Activated T-helper 2 cell treated with anti-CD3 and anti-CD28 coated beads, Interferon-gamma antibody, Interleukin-2, Interleukin-4, amounts not matched to agents 10 μg/mL and 5 μg/mL and 100 μg/mL, durations not matched to agents 14 hours and 24 hours and 36 hours (primary cell): ENCODE data around the gene SURF2. TPM values are rescaled to one million over a fixed set of nuclear protein-coding genes. Genes with fewer than 3 reads are reported as not detected.
"Not testable (repeated sequence)": the region's sequence is repeated elsewhere in the genome, so short reads cannot be mapped to it uniquely, and the experiment has no call there.

Experiments used
- DNase-seq: peaks from one replicate; pipeline ENCODE4 v3.0.0; 2021; ENCODE audit warnings: low spot score
- H3K27ac Mint-ChIP-seq: one replicate; pipeline ENCODE4 v1.8.0; 2021; ENCODE audit warnings: mixed read lengths
- H3K27me3 Mint-ChIP-seq: one replicate; pipeline ENCODE4 v1.8.0; 2021; ENCODE audit warnings: low read depth, mixed read lengths
- H3K36me3 Mint-ChIP-seq: one replicate; pipeline ENCODE4 v1.8.0; 2021; ENCODE audit warnings: low read depth, mixed read lengths
- H3K4me1 Mint-ChIP-seq: one replicate; pipeline ENCODE4 v1.8.0; 2021; ENCODE audit warnings: low read depth, mixed read lengths
- H3K4me3 Mint-ChIP-seq: one replicate; pipeline ENCODE4 v1.8.0; 2021; ENCODE audit warnings: low read depth, mild to moderate bottlenecking, moderate library complexity, mixed read lengths
- H3K9me3 Mint-ChIP-seq: one replicate; pipeline ENCODE4 v1.8.0; 2021; ENCODE audit warnings: mixed read lengths
- intact Hi-C: fragments of 100-400 bp; cut with micrococcal nuclease; formaldehyde crosslinking; loops from one replicate; pipeline ENCODE4 v1.15.1; 2023
- total RNA-seq: library from RNA; stranded (reverse); gene quantifications from 2 replicates; pipeline ENCODE4 v1.2.3, GENCODE V29; 2022

SURF2 gene
- total RNA-seq, 1 donor from 2014 or later, result 16.9 TPM

DNA sequence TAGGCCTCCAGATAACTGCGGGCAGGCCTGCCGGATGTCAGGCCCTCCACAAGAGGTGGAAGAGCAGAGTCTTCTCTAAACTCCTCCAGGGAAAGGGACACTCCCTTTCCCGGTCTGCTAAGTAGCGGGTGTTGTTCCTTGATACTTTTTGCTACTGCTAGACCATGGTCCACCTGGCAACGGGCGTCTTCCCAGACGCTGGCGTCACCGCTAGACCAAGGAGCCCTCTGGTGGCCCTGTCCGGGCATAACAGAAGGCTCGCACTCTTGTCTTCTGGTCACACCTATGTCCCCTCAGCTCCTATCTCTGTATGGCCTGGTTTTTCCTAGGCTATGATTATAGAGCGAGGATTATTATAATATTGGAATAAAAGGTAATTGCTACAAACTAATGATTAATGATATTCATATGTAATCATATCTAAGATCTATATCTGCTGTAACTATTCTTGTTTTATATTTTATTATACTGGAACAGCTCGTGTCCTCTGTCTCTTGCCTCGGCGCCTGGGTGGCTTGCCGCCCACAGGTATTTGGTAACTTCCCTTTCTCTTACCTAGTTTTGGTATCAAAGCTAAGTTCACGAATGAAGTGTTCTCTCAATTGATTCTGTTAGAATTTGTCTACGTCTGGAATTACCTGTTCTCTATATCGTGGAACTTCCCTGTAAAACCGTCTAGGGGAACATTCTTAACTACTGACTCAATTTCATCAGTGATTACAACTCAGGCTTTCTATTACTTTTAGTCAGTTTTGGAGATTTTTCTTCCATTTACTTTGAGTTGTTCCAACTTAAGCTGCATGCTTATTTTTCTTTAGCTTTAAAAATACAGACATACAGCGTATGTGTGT is 26.8 kb upstream of the SURF2 start:
- H3K4me1 Mint-ChIP-seq, H3K9me3 Mint-ChIP-seq, DNase-seq, H3K27me3 Mint-ChIP-seq, H3K4me3 Mint-ChIP-seq, H3K27ac Mint-ChIP-seq: not testable (repeated sequence)
- peaks cover 59% of the 10 kb centered on the region for H3K36me3 Mint-ChIP-seq
- intact Hi-C loops, result loop anchor here (10.0 kb wide), 1 partner anchor 145 kb away; no protein-coding TSS in a partner anchor

DNA sequence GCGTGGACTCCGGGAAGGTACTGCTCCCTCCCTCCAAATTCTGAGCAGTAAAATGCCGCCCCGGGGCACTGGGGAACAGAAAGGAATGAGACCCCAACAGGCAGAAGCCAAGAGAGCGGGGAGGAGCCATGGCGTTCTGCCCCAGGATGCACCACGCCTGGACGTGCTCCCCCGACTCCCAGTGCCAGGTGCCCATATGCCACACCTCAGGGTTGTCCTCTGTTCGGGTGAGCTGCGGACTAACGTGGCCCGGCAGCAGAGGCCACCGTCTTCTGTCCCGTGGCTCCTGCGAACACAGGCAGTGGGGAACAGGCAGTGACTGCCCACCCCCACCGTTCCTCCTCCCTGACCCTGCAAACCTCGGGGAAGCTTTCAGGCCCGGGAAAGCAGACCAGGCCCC is 25.1 kb upstream of the SURF2 start:
- Mint-ChIP-seq H3K36me3 (peaks cover 72% of the 10 kb centered on the region), H3K9me3 (no peaks in the 10 kb centered on the region), H3K4me1 (peaks cover 12% of the 10 kb centered on the region), H3K27ac (no peak overlapping the region), H3K27me3 (no peaks in the 10 kb centered on the region), H3K4me3 (no peak overlapping the region)
- no peak for DNase-seq
- intact Hi-C loops, result loop anchor here (10.0 kb wide), 1 partner anchor 146 kb away; no protein-coding TSS in a partner anchor

DNA sequence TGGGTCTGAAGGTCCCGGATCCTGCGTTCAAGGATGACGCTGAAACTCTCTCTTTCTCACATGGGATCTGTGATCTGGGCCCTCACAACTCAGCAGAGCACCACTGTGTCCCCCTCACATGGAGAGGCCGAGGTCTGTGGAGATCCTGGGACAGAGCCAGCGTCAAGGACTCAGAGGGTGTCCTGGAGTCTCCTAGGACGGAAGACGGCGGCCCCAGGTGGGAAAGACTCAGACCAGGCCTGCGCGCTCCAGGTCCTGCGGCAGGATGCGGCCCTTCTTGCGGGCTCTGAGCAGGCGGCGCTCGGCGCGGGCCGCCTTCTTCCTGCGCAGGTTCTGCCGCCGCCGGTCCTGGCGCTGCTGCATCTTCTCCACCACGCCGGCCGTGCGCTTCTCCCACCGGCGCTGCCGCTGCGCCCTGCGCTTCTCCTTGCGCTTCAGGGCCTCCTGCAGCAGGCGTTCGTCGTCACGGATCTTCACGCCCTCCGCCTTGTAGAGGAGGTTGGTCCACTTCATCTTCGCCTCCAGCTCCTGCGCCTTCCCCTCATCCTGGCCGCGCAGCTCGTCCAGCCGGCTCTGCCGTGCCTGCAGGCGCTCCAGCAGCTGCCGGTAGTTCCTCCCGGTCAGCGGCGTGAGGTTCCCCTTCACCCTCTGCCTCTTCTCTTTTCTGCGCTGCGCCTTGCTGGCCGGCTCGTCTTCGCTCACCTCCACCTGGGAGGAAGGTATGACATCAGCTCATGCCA is 24.5 kb upstream of the SURF2 start:
- no peaks in the 10 kb centered on the region for H3K27me3 Mint-ChIP-seq
- no peaks in the 10 kb centered on the region for H3K9me3 Mint-ChIP-seq
- no peak for DNase-seq
- H3K36me3 Mint-ChIP-seq, result peaks cover 76% of the 10 kb centered on the region
- H3K4me1 Mint-ChIP-seq, result peaks cover 12% of the 10 kb centered on the region
- H3K4me3 Mint-ChIP-seq, result no peak overlapping the region
- no peak overlapping the region for H3K27ac Mint-ChIP-seq
- intact Hi-C loops, result loop anchor here (10.0 kb wide), 1 partner anchor 147 kb away; no protein-coding TSS in a partner anchor

DNA sequence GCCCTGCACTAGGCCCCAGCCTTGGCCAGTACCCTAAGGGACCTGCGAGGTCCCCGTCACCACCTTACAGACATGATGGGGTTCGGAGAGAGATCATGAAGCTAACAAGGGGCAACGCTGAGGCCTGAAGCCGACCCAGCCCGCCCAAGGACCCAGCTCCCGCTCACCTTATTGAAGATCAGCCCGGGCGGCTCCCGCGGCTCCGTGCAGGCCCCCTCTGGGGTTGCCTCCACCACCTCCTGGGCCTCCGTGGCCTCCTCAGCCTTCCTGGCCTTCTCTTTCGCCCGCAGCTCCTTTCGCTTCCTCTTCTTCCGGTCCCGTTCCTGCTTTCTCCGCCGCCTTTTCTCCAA is 24.0 kb upstream of the SURF2 start:
- no peaks in the 10 kb centered on the region for H3K27me3 Mint-ChIP-seq
- H3K27ac Mint-ChIP-seq, result no peak overlapping the region
- no peaks in the 10 kb centered on the region for H3K9me3 Mint-ChIP-seq
- H3K36me3 Mint-ChIP-seq, result peaks cover 76% of the 10 kb centered on the region
- peaks cover 12% of the 10 kb centered on the region for H3K4me1 Mint-ChIP-seq
- DNase-seq, result no peak
- intact Hi-C loops, result loop anchor here (10.0 kb wide), 1 partner anchor 148 kb away; no protein-coding TSS in a partner anchor
- H3K4me3 Mint-ChIP-seq, result no peak overlapping the region

DNA sequence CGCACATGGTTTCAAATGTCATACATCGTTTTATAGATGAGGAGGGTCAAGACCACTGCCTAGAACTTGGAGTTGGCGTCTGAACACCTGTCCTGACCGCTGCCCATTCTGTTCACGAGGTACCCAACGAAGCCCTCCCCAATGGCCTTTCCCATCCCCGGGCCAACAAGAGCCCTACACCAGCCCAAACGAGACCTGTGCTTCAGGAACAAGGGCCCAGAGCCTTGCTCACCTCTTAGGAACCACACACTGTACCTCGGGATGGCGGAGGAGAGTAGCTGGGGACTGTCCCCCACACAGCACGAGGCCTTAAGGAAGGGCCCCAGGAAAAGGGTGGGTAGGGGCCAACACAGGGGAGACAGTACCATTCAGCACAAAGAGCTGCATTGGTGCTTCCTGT is 23.3 kb upstream of the SURF2 start:
- no peaks in the 10 kb centered on the region for H3K27me3 Mint-ChIP-seq
- no peak for DNase-seq
- peaks cover 77% of the 10 kb centered on the region for H3K36me3 Mint-ChIP-seq
- no peak overlapping the region for H3K27ac Mint-ChIP-seq
- peaks cover 12% of the 10 kb centered on the region for H3K4me1 Mint-ChIP-seq
- peak overlapping the region; percentile 21 for H3K4me3 Mint-ChIP-seq
- H3K9me3 Mint-ChIP-seq, result no peaks in the 10 kb centered on the region
- intact Hi-C loops, result loop anchor here (10.0 kb wide), 1 partner anchor 148 kb away; no protein-coding TSS in a partner anchor

DNA sequence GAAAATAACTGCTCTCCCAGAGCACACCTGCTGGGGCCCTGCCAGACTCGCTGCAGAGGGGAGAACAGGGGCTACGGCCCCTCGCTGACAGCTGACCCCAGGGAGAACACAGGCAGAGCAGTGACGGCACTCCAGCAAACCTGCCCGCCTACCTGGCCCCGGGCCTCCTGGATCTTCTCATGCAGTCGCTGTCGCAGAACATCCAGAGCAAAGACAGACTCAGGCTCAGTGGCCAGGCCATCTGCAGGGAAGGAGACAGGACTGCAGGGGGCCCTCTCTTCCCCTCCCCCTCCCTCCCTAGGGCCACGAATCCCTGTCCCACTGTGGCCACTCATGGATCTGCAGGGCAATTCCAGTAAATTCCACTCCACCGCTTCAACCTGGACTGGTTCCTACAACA is 22.8 kb upstream of the SURF2 start:
- H3K27ac Mint-ChIP-seq, result no peak overlapping the region
- no peaks in the 10 kb centered on the region for H3K27me3 Mint-ChIP-seq
- peak overlapping the region; percentile 21 for H3K4me3 Mint-ChIP-seq
- peaks cover 12% of the 10 kb centered on the region for H3K4me1 Mint-ChIP-seq
- no peaks in the 10 kb centered on the region for H3K9me3 Mint-ChIP-seq
- intact Hi-C loops, result loop anchor here (10.0 kb wide), 1 partner anchor 149 kb away; no protein-coding TSS in a partner anchor
- peaks cover 72% of the 10 kb centered on the region for H3K36me3 Mint-ChIP-seq
- DNase-seq, result no peak

DNA sequence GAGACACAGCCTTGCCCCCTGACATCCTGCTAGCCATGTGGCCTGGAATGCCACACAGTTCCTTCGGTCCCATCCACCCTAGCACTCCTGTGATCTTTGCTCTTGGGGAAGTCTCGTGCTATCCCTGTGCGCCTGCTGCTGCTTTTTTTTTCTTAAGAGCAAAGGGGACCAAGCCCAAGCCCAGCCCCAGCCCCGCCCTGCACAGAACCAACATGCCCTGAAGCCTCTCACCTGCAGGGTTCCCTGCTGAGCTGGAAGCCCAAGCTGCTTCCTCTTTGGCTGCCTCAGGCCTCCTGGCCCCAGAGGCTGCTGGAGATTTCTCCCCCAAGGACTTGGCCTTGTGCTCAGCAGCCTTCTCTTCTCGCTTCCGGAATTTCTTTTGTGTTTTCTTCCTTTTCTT is 22.2 kb upstream of the SURF2 start:
- Mint-ChIP-seq H3K4me3 (peak overlapping the region; percentile 94), H3K9me3 (no peaks in the 10 kb centered on the region), H3K27ac (no peak overlapping the region), H3K36me3 (peaks cover 72% of the 10 kb centered on the region), H3K27me3 (no peaks in the 10 kb centered on the region), H3K4me1 (peaks cover 12% of the 10 kb centered on the region)
- intact Hi-C loops, result loop anchor here (10.0 kb wide), 1 partner anchor 149 kb away; no protein-coding TSS in a partner anchor
- no peak for DNase-seq

DNA sequence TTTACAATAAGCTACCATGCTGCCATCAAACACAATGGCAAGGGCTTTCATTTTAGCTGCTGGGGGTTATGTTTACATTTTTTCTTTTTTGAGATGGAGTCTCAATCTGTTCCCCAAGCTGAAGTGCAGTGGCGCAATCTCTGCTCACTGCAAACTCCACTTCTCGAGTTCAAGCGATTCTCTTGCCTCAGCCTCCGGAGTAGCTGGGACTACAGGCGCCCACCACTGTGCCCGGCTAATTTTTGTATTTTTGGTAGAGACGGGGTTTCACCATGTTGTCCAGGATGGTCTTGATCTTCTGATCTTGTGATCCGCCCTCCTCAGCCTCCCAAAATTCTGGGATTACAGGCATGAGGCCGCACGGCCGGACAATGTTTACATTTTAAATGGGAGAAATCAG is 21.5 kb upstream of the SURF2 start:
- H3K27me3 Mint-ChIP-seq, DNase-seq, H3K9me3 Mint-ChIP-seq: not testable (repeated sequence)
- intact Hi-C loops, result loop anchor here (10.0 kb wide), 1 partner anchor 150 kb away; no protein-coding TSS in a partner anchor
- peaks cover 12% of the 10 kb centered on the region for H3K4me1 Mint-ChIP-seq
- H3K27ac Mint-ChIP-seq, result peak overlapping the region; percentile 62
- peak overlapping the region; percentile 94 for H3K4me3 Mint-ChIP-seq
- peaks cover 75% of the 10 kb centered on the region for H3K36me3 Mint-ChIP-seq

DNA sequence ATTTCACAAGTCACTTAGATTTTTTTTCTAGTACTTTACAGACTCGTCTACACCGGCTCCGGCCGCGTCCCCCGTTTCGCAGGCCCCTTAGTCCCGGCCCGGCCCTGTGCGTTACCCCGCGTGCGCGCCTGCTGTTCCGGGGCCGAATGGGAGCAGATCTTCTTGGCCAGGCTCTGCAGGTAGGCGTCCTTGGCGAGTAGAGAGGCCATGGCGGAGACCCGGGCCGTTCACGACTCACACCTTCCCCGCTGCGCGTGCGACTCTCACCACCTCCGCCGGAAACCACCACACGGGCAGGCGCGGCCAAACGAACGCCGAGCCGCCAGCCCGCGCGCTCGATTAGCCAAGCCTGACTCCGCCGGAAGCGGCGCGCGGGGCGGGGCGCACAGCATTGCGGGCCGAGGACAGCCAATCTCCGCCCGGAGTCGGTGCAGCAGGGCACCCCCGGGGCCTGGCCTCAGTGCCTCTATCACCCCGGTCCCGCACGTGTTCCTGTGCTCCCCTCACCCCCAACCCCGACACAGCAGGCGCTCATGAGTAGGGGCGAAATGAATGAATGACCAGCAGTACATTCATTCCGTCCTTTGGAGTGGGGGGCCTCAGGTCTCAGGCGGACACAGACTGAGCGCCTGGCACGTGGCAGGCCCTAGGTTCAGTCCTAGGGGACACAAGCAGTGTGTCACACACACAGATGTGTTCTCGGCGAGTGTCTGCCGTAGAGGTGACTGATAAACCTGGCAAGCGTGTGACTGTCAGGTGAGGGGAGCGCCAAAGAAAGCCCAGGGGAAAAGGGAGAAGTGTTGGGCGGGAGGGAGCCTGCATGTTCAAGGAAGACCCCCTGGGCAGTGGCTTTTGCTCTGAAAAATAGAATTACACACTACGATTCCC is 20.2 kb upstream of the SURF2 start, which contains the start of gene SURF6:
TSS of gene SURF6 (minus strand) at position 265 of the 888 bp plus-strand sequence. CDS start at position 209, 56 bp downstream.
- Mint-ChIP-seq H3K27ac (peak within 1 kb of the TSS; percentile 89), H3K4me1 (peaks cover 17% of the 10 kb centered on the region), H3K4me3 (peak within 1 kb of the TSS; percentile 94)

DNA sequence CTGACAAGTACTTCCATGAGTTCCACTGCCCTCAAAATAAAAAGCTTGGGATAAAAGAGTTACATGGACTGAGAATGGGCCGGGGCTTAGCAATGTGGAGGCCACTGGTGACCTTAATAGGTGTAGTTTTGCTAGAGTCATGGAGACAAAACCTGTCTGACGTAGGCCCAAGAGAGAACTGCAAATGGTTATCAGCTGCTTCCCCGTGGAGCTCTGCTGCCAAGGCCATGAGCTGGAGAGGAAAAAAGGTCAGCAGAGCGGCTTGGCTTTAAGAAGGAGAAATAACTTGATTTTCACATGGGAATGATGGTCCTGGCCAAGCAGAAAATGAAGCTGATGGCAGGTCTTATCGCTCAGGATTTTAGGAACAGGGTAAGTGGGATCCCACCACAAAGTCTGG is 16.7 kb upstream of the SURF2 start:
- no peak overlapping the region for H3K27ac Mint-ChIP-seq
- DNase-seq, result no peak
- H3K27me3 Mint-ChIP-seq, result no peaks in the 10 kb centered on the region
- no peak overlapping the region for H3K4me3 Mint-ChIP-seq
- no peaks in the 10 kb centered on the region for H3K9me3 Mint-ChIP-seq
- H3K36me3 Mint-ChIP-seq, result peaks cover 66% of the 10 kb centered on the region
- peaks cover 9% of the 10 kb centered on the region for H3K4me1 Mint-ChIP-seq
- intact Hi-C loops, result loop anchor here (10.0 kb wide), 1 partner anchor 155 kb away; no protein-coding TSS in a partner anchor

More for the DNA sequence above, 20.2 kb upstream of the SURF2 start, which contains the start of gene SURF6:
- peak; percentile 93 for DNase-seq
- no peaks in the 10 kb centered on the region for H3K27me3 Mint-ChIP-seq
- intact Hi-C loops, result loop anchor here (1.0 to 10.0 kb wide), 4 partner anchors 12 to 151 kb away; partner anchors contain the start of genes MED22, RPL7A, SURF1 and SURF2
- peaks cover 76% of the 10 kb centered on the region for H3K36me3 Mint-ChIP-seq
- H3K9me3 Mint-ChIP-seq, result no peaks in the 10 kb centered on the region

DNA sequence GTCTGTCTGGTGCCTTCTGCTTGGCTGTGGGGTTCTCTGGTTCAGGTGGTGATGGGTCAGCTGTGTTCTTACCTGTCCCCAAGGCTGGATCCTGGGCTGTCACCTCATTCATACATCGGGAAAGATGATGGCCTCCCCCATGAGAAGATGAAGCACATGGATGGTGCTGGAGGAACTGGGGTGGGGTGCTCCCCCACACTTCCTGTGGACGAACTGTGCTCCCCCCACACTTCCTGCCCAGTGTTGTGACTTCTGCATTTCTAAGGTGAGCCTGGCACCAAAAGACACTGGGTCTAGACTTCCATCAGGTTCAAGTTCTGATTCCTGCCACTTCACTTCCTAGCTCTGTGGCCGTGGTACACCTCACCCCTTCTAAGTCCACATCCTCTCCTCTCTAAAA is 16.1 kb upstream of the SURF2 start:
- intact Hi-C loops, result no loop called here
- Mint-ChIP-seq H3K36me3 (peaks cover 65% of the 10 kb centered on the region), H3K27me3 (no peaks in the 10 kb centered on the region), H3K9me3 (no peaks in the 10 kb centered on the region), H3K4me1 (peaks cover 6% of the 10 kb centered on the region), H3K27ac (no peak overlapping the region), H3K4me3 (no peak overlapping the region)
- DNase-seq, result no peak

DNA sequence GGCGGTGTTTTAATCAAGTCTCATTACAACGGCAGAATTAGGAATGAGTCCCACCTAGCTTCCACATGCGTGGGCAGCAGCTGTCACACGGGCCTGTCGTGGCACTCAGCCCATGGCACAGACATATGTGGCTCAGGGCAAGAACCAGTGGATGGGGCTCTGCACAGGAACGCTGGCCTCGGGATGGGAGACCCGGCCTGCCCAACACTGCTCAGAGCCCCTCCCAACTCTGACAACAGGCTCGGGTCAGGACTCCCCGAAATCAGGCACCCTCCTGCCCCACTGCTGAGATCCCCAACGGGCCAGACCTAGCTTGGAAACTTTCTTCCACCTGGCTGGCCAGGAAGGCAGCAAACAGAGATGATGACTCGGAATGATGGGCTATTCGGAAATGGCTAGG is 15.4 kb upstream of the SURF2 start:
- Mint-ChIP-seq H3K4me1 (peaks cover 6% of the 10 kb centered on the region), H3K27ac (no peak overlapping the region), H3K4me3 (no peak overlapping the region), H3K27me3 (no peaks in the 10 kb centered on the region), H3K9me3 (no peaks in the 10 kb centered on the region), H3K36me3 (peaks cover 64% of the 10 kb centered on the region)
- no peak for DNase-seq
- intact Hi-C loops, result no loop called here
